ENCODE results near the gene SUPT5H. TPM values are rescaled to one million over a fixed set of nuclear protein-coding genes. Genes with fewer than 3 reads are reported as not detected.

SUPT5H gene
- total and polyA plus RNA-seq, 4 donors, result 55.1 to 127 (median 87.9) TPM

- H3K9me3 ChIP-seq (ENCODE audit: control insufficient read depth in 4 of 4, insufficient read depth in 3 of 4, low read length in 3 of 4), result no peaks in the 10 kb centered on the region
- H3K36me3 ChIP-seq (ENCODE audit: control insufficient read depth in 4 of 4, insufficient read depth in 4 of 4, low read length in 4 of 4), result peaks cover 4 to 31% (median 26%) of the 10 kb centered on the region in 4 donors
- H3K27ac ChIP-seq (ENCODE audit: low read depth in 1 of 2, low read length in 1 of 2), result no peak overlapping the region
- no peak overlapping the region for H3K9ac ChIP-seq (ENCODE audit: insufficient read depth in 1 of 2, low read length in 2 of 2)
- no peak for ATAC-seq (ENCODE audit: insufficient read depth, low FRiP score)
- TF ChIP-seq CTCF (IDR thresholded peaks at IDR 0.05; ENCODE audit: control extremely low read depth, extremely low read depth), result no peak
- no peak overlapping the region for H3K4me3 ChIP-seq
- peaks cover 0 to 6% (median under 1%) of the 10 kb centered on the region in 5 donors for H3K4me1 ChIP-seq (ENCODE audit: control insufficient read depth in 5 of 5, insufficient read depth in 5 of 5, low read length in 5 of 5)
- WGBS, 2 donors, result 91 to 93% methylated on average over 35 of the region's 35 CpGs
- no peak for DNase-seq
- no peaks in the 10 kb centered on the region for H3K27me3 ChIP-seq (ENCODE audit: control insufficient read depth in 3 of 3, insufficient read depth in 3 of 3, low read length in 2 of 3)
These were observed 21.9 kb upstream of the SUPT5H start for GRCh38 chr19:39423258-39424086.

- WGBS, 2 donors, result 82 to 86% methylated on average over 16 of the region's 16 CpGs
- Histone ChIP-seq H3K27me3 (ENCODE audit: control insufficient read depth in 3 of 3, insufficient read depth in 3 of 3, low read length in 2 of 3) (no peaks in the 10 kb centered on the region), H3K4me3 (no peak overlapping the region), H3K4me1 (ENCODE audit: control insufficient read depth in 5 of 5, insufficient read depth in 5 of 5, low read length in 5 of 5) (peaks cover 0 to 13% (median 7%) of the 10 kb centered on the region in 5 donors), H3K9ac (ENCODE audit: insufficient read depth in 1 of 2, low read length in 2 of 2) (no peak overlapping the region), H3K9me3 (ENCODE audit: control insufficient read depth in 4 of 4, insufficient read depth in 3 of 4, low read length in 3 of 4) (no peaks in the 10 kb centered on the region), H3K36me3 (ENCODE audit: control insufficient read depth in 4 of 4, insufficient read depth in 4 of 4, low read length in 4 of 4) (peaks cover 0 to 25% (median 19%) of the 10 kb centered on the region in 4 donors), H3K27ac (ENCODE audit: low read depth in 1 of 2, low read length in 1 of 2) (no peak overlapping the region)
- no peak for ATAC-seq (ENCODE audit: insufficient read depth, low FRiP score)
- no peak for TF ChIP-seq CTCF (IDR thresholded peaks at IDR 0.05; ENCODE audit: control extremely low read depth, extremely low read depth)
- DNase-seq, result no peak
These were observed 20.4 kb upstream of the SUPT5H start for GRCh38 chr19:39424934-39425333.

- Histone ChIP-seq H3K9me3 (ENCODE audit: control insufficient read depth in 4 of 4, insufficient read depth in 3 of 4, low read length in 3 of 4) (no peaks in the 10 kb centered on the region), H3K9ac (ENCODE audit: insufficient read depth in 1 of 2, low read length in 2 of 2) (no peak overlapping the region), H3K27me3 (ENCODE audit: control insufficient read depth in 3 of 3, insufficient read depth in 3 of 3, low read length in 2 of 3) (no peaks in the 10 kb centered on the region), H3K4me3 (no peak overlapping the region), H3K36me3 (ENCODE audit: control insufficient read depth in 4 of 4, insufficient read depth in 4 of 4, low read length in 4 of 4) (peaks cover 0 to 24% (median 14%) of the 10 kb centered on the region in 4 donors), H3K27ac (ENCODE audit: low read depth in 1 of 2, low read length in 1 of 2) (no peak overlapping the region), H3K4me1 (ENCODE audit: control insufficient read depth in 5 of 5, insufficient read depth in 5 of 5, low read length in 5 of 5) (peaks cover 0 to 13% (median 7%) of the 10 kb centered on the region in 5 donors)
- 92% methylated on average over 7 of the region's 7 CpGs for WGBS, 2 donors
- no peak for TF ChIP-seq CTCF (IDR thresholded peaks at IDR 0.05; ENCODE audit: control extremely low read depth, extremely low read depth)
- no peak for ATAC-seq (ENCODE audit: insufficient read depth, low FRiP score)
- DNase-seq, result no peak
These were observed 19.6 kb upstream of the SUPT5H start for GRCh38 chr19:39425744-39426143.
